ENCODE measurements around the gene CTH. TPM values are rescaled to one million over a fixed set of nuclear protein-coding genes. Genes with fewer than 3 reads are reported as not detected.
"Not testable (repeated sequence)": the region's sequence is repeated elsewhere in the genome, so short reads cannot be mapped to it uniquely, and the experiment has no call there.

CTH gene
- total and polyA plus RNA-seq, 4 donors = 8.9 to 49.4 (median 44.8) TPM

DNA sequence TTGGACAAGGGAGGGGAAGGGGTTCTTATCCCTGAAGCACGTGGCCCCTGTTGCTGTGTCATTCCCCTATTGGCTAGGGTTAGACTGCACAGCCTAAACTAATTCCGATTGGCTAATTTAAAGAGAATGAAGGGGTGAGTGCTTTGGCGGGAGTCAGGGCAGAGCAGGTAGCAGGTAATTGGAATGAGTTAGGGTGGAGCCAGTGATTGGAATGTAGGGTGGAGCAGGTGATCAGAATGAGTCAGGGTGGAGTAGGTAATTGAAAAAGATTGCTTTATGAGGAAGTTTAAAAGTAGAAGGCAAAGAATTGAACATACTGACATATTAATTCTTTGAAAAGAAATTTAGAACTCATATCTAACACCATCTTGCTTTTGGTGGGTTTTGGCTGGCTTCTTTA, 44.1 kb upstream of the CTH start:
- not testable (repeated sequence) for H3K4me3 ChIP-seq (ENCODE audit: low read depth in 1 of 3, low read length in 3 of 3); H3K36me3 ChIP-seq (ENCODE audit: control insufficient read depth in 4 of 4, insufficient read depth in 3 of 4, low read depth in 1 of 4, low read length in 3 of 4); H3K9ac ChIP-seq (ENCODE audit: low read depth in 1 of 2, low read length in 2 of 2); H3K27me3 ChIP-seq (ENCODE audit: control insufficient read depth in 4 of 4, insufficient read depth in 4 of 4, low read length in 3 of 4); H3K4me1 ChIP-seq (ENCODE audit: control insufficient read depth in 4 of 4, insufficient read depth in 4 of 4, low read length in 3 of 4); H3K9me3 ChIP-seq (ENCODE audit: control insufficient read depth in 4 of 4, low read length in 3 of 4); DNase-seq (ENCODE audit: low spot score); H3K27ac ChIP-seq (ENCODE audit: low read depth in 1 of 2, low read length in 2 of 2)
- WGBS = 87% methylated on average over 3 of the region's 3 CpGs

GRCh38 chr1:70367397-70367796, 43.7 kb upstream of the CTH start:
- not testable (repeated sequence) for DNase-seq (ENCODE audit: low spot score); H3K4me3 ChIP-seq (ENCODE audit: low read depth in 1 of 3, low read length in 3 of 3); H3K27ac ChIP-seq (ENCODE audit: low read depth in 1 of 2, low read length in 2 of 2); H3K36me3 ChIP-seq (ENCODE audit: control insufficient read depth in 4 of 4, insufficient read depth in 3 of 4, low read depth in 1 of 4, low read length in 3 of 4); H3K27me3 ChIP-seq (ENCODE audit: control insufficient read depth in 4 of 4, insufficient read depth in 4 of 4, low read length in 3 of 4); H3K9me3 ChIP-seq (ENCODE audit: control insufficient read depth in 4 of 4, low read length in 3 of 4); H3K9ac ChIP-seq (ENCODE audit: low read depth in 1 of 2, low read length in 2 of 2); H3K4me1 ChIP-seq (ENCODE audit: control insufficient read depth in 4 of 4, insufficient read depth in 4 of 4, low read length in 3 of 4)
- 91% methylated on average over 5 of the region's 5 CpGs for WGBS

- not testable (repeated sequence) for H3K9me3 ChIP-seq (ENCODE audit: control insufficient read depth in 4 of 4, low read length in 3 of 4); H3K9ac ChIP-seq (ENCODE audit: low read depth in 1 of 2, low read length in 2 of 2); H3K27me3 ChIP-seq (ENCODE audit: control insufficient read depth in 4 of 4, insufficient read depth in 4 of 4, low read length in 3 of 4); H3K4me1 ChIP-seq (ENCODE audit: control insufficient read depth in 4 of 4, insufficient read depth in 4 of 4, low read length in 3 of 4); H3K27ac ChIP-seq (ENCODE audit: low read depth in 1 of 2, low read length in 2 of 2); H3K36me3 ChIP-seq (ENCODE audit: control insufficient read depth in 4 of 4, insufficient read depth in 3 of 4, low read depth in 1 of 4, low read length in 3 of 4); H3K4me3 ChIP-seq (ENCODE audit: low read depth in 1 of 3, low read length in 3 of 3); DNase-seq (ENCODE audit: low spot score)
- 90% methylated on average over 3 of the region's 3 CpGs for WGBS
Measured at GRCh38 chr1:70371586-70371985, 39.5 kb upstream of the CTH start.

GRCh38 chr1:70372426-70372825, 38.6 kb upstream of the CTH start:
- H3K27me3 ChIP-seq (ENCODE audit: control insufficient read depth in 4 of 4, insufficient read depth in 4 of 4, low read length in 3 of 4) = no peaks in the 10 kb centered on the region
- no peak overlapping the region for H3K27ac ChIP-seq (ENCODE audit: low read depth in 1 of 2, low read length in 2 of 2)
- TF ChIP-seq ZBTB33 (IDR thresholded peaks at IDR 0.05) = no peak
- TF ChIP-seq, protein P1, sequence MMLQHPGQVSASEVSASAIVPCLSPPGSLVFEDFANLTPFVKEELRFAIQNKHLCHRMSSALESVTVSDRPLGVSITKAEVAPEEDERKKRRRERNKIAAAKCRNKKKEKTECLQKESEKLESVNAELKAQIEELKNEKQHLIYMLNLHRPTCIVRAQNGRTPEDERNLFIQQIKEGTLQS (IDR thresholded peaks at IDR 0.05) = no peak
- no peaks in the 10 kb centered on the region for H3K9me3 ChIP-seq (ENCODE audit: control insufficient read depth in 4 of 4, low read length in 3 of 4)
- H3K4me1 ChIP-seq (ENCODE audit: control insufficient read depth in 4 of 4, insufficient read depth in 4 of 4, low read length in 3 of 4) = no peaks in the 10 kb centered on the region
- H3K9ac ChIP-seq (ENCODE audit: low read depth in 1 of 2, low read length in 2 of 2) = no peak overlapping the region
- peaks cover 0 to 3% (median 0%) of the 10 kb centered on the region in 4 donors for H3K36me3 ChIP-seq (ENCODE audit: control insufficient read depth in 4 of 4, insufficient read depth in 3 of 4, low read depth in 1 of 4, low read length in 3 of 4)
- DNase-seq (ENCODE audit: low spot score) = no peak
- no peak overlapping the region for H3K4me3 ChIP-seq (ENCODE audit: low read depth in 1 of 3, low read length in 3 of 3)
- WGBS = 91% methylated on average over 4 of the region's 4 CpGs

DNA sequence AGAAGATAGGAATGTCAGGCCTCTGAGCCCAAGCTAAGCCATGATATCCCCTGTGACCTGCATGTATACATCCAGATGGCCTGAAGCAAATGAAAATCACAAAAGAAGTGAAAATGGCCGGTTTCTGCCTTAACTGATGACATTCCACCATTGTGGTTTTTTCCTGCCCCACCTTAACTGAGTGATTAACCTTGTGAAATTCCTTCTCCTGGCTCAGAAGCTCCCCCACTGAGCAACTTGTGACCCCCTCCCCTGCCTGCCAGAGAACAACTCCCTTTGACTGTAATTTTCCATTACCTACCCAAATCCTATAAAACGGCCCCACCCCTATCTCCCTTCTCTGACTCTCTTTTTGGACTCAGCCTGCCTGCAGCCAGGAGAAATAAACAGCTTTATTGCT, 37.5 kb upstream of the CTH start:
- H3K9ac ChIP-seq (ENCODE audit: low read depth in 1 of 2, low read length in 2 of 2); H3K9me3 ChIP-seq (ENCODE audit: control insufficient read depth in 4 of 4, low read length in 3 of 4); H3K27me3 ChIP-seq (ENCODE audit: control insufficient read depth in 4 of 4, insufficient read depth in 4 of 4, low read length in 3 of 4); H3K27ac ChIP-seq (ENCODE audit: low read depth in 1 of 2, low read length in 2 of 2); H3K4me3 ChIP-seq (ENCODE audit: low read depth in 1 of 3, low read length in 3 of 3); H3K4me1 ChIP-seq (ENCODE audit: control insufficient read depth in 4 of 4, insufficient read depth in 4 of 4, low read length in 3 of 4); H3K36me3 ChIP-seq (ENCODE audit: control insufficient read depth in 4 of 4, insufficient read depth in 3 of 4, low read depth in 1 of 4, low read length in 3 of 4); DNase-seq (ENCODE audit: low spot score): not testable (repeated sequence)
- 92% methylated on average over 2 of the region's 2 CpGs for WGBS

Measured in liver (tissue), 9 donors.